ENCODE results near the gene FGL2.

GRCh38 chr7:77197141-77197540 lies 2.5 kb downstream of the FGL2 start:
- no peak for TF ChIP-seq CTCF (IDR thresholded peaks at IDR 0.05)
- no peak for TF ChIP-seq ZFX (IDR thresholded peaks at IDR 0.05; ENCODE audit: borderline replicate concordance)

All from 22Rv1 (cell line).